ENCODE measurements around the gene PHYH.
"Not testable (repeated sequence)": the region's sequence is repeated elsewhere in the genome, so short reads cannot be mapped to it uniquely, and the experiment has no call there.

The PHYH gene

DNA sequence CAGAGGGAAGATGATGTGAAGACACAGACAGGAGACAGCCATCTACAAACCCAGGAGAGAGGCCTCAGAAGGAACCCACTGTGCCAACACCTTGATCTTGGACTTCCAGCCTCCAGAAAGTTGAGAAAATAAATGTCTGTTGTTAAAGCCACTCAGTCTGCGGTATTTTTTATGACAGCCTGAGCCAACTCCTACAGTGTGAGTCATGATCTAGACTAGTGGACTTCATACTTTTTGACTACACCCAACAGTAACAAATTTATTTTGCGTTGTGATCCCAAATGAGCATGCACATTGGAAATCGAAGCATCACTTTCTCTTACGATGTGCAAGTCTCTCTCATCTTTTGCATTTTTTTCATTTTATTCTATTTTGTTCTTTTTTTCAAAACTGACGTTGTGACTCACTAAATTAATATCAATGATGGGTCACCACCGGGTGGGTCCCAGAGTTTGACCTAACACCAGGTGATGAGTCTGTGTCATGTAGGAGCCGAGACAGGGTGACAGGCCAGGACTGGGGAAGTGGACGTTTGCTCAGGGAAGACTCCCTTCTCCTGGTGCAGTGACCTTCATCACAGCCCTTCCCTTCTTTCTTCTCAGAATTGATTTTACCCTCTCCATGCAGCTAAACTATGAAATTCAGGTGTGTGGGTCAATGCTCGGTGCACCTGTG is 28.9 kb downstream of the PHYH start:
- no peak for DNase-seq

DNA sequence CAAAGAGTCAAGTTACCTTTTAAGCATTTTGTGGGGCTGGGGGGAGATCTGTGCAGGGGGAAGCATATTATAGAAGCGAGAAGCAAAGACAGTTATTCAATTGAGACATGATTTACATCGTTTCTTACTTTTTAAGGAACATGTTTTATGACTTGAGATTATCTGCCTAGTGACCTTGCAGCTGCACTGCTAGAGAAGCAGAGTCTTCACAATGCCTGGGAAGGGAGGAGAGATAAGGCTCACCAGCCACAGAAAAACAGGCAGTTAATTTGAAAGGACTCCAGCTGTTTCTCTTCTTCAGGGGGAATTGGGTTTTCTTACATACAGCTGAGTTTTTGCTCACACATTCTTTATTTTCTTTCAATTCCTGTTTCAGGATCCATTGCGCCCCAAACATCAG is 31.0 kb downstream of the PHYH start:
- DNase-seq: no peak

DNA sequence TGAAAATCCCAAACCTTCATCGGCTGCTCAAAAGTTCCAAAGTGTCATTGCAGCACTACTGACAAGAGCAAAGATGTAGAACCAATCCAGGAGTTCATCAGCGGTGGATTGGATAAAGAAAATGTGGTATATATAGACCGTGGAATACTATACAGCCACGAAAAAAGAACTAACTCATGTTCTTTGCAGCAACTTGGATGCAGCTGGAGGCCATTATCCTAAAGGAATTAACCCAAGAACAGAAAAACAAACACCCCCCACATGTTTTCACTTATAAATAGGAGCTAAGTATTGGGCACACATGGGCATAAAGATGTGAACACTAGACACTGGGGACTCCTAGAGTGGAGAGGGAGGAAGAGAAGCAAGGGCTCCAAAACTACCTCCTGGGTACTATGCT is 31.6 kb downstream of the PHYH start:
- DNase-seq: no peak

DNA sequence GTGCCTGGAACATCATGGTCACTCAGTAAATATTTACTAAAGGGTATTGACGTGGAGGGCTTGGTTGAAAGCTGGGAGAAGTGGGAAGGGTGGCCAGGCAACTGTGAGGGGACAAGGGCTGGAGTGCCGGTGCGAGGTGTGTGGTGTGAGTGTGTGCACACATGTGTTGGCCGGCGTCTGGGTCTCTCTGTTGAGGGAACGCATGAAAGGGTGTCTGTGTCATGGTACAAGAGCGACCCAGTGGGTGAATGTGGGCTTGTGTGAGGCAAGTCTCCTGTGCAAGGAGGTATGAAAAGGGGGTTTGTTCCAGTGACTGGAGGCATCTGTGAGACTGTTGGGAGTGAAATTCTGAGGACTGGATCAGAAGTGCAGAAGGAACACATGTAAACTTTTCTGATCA is 36.3 kb downstream of the PHYH start:
- DNase-seq: no peak

DNA sequence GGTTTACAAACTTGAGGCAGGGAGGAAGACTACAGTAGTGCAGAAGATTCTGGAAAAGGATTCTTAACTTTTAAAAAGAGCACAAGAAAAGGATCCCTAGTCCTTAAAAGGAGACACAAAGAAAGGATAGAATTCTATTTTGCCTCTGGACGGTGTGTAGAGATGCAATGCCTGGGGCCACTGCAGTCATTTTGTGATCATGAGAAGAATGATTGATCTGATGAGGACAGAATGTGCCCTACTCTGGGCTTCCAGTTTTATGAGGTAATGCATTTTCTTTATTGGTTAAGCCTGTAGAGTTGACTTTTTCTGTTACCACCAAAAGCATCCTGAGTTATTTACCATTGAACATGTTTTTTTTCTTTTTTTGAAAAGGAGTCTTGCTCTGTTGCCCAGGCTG is 37.4 kb downstream of the PHYH start:
- no peak for DNase-seq

DNA sequence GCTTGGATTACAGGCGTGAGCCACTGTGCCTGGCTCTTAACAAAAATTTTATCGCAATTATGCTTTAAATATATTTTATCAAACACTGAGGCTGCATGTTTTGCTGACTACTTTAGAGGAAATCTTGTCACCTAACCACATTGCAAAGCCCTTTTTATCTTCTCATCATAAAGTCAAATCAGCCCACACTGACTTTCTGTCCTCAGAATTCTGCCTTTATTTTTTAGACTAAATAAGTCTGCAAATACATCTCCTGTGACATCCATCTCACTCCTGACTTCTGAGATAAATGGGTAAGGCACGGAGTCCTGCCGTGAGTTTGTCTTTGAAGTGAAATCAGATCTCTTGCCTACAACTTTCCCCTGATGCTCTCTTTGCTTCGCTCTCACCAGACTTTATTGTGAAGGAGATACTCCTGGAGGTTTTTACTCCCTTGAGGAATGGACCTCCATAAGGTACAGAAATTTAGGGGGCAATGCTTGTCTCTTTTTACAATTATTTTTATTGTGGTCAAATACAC is 42.2 kb downstream of the PHYH start:
- DNase-seq: no peak

DNA sequence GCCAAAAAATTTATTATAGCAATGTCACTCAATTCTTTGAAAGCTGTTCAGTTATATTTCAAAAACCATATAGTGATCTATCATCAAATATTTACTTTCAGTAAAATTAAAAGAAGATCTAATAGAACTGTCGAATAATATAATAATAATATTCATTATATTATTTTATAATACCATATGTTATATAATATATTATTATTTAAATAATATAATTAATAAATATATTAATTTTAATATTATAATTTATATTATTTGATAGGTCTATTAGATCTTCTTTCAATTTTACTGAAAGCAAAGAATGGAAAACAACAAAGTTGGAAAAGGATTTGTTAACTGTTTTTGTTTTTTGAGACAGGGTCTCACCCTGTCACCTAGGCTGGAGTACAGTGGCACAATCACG is 43.2 kb downstream of the PHYH start:
- DNase-seq: no peak

DNA sequence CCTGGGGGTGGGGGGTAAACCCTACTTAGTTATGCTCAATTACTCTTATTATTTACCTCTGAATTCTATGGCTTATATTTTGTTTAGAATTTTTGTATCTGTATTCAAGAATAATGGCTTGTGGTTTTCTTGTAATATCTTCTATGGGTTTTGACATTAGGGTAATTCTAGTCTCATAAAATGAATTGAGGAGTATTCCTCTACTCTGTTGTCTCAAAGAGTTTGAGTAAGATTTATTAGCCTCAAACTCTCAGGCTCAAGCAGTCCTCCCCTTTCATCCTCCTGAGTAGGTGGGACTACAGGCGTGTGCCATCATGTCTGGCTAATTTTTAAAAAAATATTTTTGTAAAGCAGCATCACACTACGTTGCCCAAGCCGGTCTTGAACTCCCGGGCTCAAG is 46.1 kb downstream of the PHYH start:
- DNase-seq: no peak

DNA sequence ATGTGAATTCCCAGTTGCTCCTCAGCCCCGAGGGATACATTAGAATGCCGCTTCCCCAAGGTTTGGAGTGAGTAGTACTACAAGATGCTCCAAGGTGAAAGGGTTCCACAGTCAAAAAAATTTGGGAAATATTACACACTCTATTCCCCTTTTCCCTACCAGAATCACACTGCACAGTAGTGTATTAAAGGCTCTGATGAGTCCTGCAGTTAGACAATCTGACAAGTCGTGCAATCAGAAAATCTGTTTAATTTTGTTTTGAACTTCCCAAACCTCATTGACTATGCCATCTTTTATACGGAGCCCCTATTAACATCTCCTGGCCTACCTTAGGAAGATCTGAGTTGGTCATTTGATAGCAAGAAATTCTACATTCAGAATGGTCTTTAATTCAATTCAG is 52.1 kb downstream of the PHYH start:
- DNase-seq: no peak

DNA sequence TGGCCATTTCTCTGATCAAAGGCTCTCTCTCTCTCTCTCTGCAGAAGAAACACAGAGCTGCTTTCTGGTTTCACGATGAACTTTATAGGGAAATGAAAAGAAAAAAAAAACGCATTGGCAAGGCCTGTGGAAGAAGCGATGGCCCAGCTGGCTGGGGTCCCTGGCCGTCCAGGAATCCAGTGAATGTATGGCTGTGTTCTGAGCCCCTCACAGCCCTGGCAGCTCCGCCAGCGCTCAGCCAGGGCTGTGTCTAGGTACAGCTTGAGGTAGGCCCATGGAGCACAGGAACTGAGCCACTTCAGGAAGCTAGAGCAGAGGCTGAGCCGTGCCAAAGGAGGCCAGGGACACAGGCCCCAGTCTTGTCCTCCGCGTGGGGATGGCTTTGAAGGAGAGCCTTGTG is 52.6 kb downstream of the PHYH start:
- DNase-seq: no peak

DNA sequence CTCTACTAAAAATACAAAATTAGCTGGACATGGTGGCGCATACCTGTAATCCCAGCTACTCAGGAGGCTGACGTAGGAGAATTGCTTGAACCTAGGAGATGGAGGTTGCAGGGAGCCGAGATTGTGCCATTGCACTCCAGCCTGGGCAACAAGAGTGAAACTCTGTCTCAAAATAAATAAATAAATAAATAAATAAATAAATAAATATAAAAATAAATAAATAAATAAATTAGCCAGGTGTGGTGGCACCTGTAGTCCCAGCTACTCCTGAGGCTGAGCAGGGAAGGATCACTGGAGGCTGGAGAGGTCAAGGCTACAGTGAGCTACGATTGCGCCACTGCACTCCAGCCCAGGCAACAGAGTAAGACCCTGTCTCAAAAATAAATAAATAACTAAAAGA is 57.6 kb downstream of the PHYH start:
- not testable (repeated sequence) for DNase-seq

DNA sequence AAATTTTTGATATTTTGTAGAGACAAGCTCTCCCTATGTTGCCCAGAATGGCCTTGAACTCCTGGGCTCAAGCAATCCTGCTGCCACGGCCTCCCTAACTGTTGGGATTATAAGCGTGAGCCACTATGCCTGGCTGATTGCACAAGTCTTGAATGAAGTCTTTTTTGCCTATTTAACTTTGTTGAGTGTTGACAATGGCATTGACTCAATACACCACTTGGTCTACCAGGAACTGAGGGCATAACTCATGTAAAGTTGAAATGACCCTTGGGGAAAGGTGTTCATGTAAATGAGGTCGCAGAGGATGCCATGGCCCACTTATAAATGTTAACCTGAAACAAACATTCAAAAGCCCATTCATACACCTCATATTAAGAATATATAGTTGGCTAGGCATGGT is 58.3 kb downstream of the PHYH start:
- no peak for DNase-seq

DNA sequence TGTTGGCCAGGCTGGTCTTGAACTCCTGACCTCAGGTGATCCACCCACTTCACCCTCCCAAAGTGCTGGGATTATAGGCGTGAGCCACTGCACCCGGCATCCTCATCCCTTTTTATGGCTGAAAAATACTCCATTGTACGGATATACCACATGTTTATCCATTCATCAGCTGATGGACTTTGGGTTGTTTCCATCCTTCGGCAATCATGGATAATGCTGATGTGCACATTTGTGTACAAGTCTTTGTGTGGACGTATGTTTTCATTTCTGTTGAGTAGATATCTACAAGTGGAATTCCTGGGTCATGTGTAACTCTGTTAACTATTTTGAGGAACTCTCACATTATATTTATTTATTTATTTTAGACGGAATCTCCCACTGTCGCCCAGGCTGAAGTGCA is 59.9 kb downstream of the PHYH start:
- no peak for DNase-seq

DNA sequence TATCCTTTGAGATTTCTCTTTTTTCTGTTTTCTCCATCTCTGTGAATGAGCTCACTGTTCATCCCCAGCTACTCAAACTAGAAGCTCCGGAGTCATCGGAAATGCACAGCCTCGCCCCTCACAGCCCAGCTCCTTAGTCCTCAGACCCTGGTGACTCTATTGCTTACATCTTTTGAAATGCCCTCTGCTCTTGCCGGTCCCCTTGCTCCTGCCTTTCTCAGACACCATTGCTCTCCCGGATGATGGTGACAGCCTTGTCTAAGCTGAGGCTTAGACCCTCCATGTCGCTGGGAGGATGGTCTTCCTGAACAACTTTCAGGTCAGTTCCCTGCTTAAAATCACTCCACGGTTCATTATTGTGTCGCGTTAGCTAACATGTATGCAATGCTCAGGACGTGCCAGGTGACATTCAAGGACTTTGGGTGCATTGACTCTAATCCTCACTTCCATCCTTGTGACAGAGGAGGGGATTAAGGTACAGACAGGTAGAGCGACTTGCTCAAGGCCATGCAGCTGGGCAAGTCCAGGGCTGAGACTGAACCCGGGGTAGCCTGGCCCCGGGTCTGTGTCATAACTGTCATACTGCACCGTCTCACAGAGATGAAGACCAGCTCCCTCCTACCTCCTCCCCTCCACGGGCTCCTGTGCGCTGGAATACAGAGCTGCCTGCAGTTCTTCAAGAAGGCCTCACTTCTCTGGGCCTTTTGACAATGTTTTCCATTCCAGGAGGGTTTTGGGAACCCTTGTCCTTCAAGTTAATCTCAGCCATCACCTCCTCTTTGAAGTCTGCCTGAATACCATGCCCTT is 61.4 kb downstream of the PHYH start:
- no peak for DNase-seq

DNA sequence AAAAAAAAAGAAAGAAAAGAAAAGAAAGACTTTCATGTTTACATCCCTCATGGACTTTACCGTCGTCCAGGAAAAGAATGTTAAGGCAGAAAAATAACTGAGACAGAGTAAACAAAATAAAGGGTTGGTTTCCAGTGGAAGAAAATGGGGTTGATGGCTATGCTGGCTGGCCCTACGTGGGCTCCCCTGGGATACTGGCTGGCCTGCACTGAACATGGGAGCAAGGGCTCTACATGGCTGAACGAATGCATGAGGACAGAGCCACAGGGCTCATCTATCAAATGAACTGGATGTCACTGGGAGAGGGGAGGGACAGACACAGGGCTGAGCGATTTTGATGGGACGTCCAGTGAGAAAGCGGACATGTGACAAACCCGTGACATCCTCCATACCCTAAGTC is 63.2 kb downstream of the PHYH start:
- no peak for DNase-seq

DNA sequence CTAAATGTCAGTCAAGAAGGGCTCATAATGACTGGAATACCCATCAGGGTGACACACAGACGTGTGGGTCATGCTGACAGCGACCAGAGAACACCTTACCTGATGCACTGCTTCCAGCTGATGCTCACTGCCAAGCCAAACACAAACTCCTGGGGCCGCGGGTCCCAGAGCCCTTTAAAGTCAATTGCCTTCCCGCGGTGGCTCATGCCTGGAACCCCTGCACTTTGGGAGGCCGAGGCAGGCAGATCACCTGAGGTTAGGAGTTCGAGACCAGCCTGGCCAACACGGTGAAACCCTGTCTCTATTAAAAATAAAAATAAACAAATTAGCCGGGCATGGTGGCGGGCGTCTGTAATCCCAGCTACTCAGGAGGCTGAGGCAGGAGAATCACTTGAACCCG is 65.1 kb downstream of the PHYH start:
- not testable (repeated sequence) for DNase-seq

DNA sequence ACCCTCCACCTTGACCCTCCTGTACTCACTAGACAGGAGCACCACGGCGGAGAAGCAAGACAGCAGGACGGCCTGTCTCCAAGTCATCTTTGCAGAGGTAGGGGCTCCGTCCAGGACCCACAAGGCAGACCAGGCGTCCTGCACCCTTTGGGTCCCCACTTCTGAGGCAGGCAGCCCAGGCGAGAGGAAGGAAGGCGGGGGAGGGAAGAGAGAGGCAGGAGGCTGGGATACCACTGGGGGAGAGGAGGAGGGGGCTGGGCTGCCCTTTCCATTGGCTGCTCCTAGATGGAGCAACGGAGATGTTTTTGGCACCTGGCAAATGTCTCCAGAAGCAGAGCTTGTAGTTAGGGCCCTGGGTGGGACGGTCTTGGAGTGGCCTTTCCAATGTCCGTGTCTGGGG is 65.7 kb downstream of the PHYH start, which contains the start of gene UCMA:
Gene UCMA (minus strand): TSS at position 203 of the 400 bp plus-strand sequence. CDS start 116 bp downstream, at position 87.
- DNase-seq: no peak

DNA sequence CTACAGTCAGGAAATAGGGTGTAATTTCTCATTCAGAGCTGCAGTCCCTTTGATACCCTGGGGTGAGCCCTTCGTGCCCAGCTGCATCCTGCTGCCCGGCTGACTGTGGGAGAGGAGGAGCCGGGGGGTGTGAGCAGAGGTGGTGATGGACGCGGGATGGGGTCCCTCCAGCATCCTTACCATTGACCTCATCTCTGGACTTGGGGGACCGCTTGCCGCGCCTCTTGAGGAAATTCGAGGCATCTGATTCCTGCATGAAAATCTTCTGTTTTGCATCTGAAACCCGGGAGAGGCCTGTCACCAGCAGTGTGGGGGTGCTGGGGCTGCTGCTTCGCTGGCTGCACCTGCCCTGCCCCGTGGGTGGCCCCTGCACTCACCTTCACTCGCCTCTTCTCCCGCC is 66.5 kb downstream of the PHYH start:
- no peak for DNase-seq

DNA sequence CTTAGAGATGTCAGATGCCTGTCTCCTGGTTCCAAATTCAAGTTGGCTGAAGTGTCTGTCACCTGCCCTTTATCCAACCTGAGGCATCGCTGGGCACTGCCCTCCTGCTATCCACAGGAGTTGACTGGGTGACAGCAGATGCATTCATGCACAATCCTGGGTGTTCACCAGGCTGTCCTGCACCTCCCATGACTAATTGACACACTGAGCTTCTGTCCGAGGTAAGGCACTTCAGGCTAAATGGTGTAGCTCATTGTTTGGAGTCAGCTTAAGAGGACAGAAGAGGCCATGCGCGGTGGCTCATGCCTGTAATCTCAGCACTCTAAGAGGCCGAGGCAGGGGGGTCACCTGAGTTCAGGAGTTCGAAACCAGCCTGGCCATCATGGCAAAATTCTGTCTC is 68.1 kb downstream of the PHYH start:
- no peak for DNase-seq

DNA sequence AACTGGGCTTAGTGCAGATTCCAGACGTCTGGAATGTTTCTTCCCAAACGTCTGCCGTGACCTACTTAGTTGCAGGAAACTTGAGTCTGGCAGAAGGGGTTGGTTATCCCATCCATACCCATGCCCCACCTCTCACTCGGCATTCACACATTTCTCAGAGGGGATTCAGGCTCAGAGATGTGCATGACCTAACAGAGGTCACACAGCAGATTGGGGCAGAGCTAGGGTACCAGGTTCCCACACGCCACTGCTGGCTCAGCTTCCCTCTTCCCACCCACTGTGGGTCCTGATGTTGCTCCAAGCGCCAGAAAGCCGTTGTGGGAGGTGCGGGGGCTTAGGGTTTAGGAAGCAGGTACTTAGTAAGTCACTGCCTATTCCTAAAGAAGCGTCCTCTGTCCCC is 68.7 kb downstream of the PHYH start:
- DNase-seq: no peak

All from activated CD4-positive, alpha-beta T cell treated with anti-CD3 and anti-CD28 coated beads for 1 hour (primary cell).